Measurements from ENCODE around the gene SYT11.
A peak's percentile ranks its signal among the peaks of the same experiment; 100 is the strongest.
"Not testable (repeated sequence)": the region's sequence is repeated elsewhere in the genome, so short reads cannot be mapped to it uniquely, and the experiment has no call there.

The SYT11 gene, protein sequence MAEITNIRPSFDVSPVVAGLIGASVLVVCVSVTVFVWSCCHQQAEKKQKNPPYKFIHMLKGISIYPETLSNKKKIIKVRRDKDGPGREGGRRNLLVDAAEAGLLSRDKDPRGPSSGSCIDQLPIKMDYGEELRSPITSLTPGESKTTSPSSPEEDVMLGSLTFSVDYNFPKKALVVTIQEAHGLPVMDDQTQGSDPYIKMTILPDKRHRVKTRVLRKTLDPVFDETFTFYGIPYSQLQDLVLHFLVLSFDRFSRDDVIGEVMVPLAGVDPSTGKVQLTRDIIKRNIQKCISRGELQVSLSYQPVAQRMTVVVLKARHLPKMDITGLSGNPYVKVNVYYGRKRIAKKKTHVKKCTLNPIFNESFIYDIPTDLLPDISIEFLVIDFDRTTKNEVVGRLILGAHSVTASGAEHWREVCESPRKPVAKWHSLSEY

DNA sequence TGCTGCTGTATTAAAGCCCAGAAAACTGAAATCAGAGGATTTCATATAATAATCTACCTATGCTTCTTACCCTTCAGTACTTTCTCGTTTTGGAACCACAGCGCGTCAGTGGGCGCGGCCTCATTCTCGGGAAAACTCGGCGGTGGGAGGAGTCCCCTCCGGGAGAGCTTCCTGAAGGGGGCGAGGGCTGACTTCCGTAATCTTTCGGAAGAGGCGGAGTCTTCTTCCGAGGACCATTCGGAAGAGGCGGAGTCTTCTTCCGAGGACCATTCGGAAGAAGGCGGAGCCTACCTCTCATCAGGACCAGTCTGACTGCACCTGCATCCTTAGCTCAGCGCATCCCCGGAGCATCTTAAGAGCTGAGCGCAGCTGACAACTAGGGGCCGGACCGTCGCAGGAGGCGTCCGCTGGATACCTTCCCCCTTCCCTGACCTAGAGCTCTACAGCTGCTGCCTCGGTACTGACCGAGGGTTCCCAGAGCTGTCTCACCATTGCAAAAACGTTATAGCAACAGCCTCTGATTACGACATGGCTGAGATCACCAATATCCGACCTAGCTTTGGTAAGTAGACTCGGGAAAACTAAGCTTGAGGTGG lies at the start of gene SYT11:
TSS of gene SYT11 (plus strand) at position 334 of the 596 bp plus-strand sequence. CDS start at position 529, 195 bp downstream.
- peak; percentile 94 for DNase-seq (ENCODE audit: low read depth)

DNA sequence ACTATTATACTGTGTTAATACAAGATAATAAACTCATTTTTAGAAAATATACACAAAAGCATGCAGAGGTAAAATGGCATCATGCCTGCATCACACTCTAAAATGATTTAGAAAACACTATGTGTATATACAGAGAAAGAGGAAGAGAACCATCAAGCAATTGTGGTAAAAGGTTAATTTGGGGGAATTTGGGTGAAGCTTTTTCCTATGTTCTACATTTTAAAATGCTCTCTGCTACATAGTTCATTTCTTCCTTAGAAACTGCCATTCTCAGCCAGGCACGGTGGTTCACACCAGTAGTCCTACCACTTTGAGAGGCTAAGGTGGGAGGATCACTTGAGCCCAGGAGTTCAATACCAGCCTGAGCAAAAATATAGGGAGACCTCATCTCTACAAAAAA lies 46.5 kb upstream of the SYT11 start:
- DNase-seq (ENCODE audit: low read depth): no peak

DNA sequence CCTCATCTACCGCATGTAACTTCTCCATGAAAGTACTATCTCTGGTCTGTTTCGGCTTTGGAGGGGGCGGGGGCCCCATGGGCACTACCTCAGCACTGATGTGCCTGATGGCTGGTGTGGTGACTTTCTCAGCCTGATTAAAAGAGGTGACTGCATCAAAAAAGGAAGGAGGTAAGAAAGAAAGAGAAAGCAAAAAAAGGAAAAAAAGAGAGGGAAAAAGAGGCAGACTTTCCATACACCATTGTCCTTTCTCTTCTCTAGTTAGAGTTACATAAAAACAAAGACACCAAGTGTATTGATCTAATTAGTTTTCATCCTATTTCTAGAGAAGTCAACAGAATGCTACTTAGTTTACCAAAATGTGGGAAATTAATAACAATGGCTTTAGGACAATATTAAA lies 45.7 kb upstream of the SYT11 start:
- DNase-seq (ENCODE audit: low read depth): no peak

DNA sequence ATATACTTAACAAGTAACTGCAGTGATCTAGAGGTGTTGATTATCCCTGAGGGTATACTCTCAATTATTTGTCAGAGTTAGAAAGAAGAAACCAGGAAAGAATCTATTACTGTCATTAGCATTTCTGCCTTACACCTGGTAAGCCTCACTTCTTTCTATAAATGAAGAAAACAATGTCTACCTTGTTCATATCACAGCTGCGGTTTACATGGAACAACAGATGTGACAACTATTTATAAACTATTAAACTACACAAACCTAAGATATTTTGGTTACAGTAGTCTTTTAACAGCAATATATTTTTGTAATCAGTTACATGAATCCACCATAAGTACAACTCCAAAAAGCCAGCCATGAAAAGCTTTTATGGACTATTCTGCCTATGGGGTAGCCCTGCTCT lies 43.0 kb upstream of the SYT11 start:
- no peak for DNase-seq (ENCODE audit: low read depth)

DNA sequence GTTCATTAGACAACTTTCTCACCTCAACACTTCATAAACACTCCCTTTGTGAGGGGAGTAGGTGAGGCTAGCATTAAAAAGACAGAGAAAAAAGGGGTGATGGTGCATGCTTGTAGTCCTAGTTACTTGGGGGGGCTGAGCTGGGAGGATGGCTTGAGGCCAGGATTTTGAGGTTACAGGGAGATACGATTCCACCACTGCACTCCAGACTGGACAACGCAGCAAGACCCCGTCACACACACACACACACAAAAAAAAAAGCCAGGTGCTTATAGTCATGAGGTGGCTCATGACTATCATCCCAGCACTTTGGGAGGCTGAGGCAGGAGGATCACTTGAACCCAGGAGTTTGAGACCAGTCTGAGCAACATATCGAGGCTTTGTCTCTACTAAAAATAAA lies 31.9 kb upstream of the SYT11 start:
- DNase-seq (ENCODE audit: low read depth): no peak

DNA sequence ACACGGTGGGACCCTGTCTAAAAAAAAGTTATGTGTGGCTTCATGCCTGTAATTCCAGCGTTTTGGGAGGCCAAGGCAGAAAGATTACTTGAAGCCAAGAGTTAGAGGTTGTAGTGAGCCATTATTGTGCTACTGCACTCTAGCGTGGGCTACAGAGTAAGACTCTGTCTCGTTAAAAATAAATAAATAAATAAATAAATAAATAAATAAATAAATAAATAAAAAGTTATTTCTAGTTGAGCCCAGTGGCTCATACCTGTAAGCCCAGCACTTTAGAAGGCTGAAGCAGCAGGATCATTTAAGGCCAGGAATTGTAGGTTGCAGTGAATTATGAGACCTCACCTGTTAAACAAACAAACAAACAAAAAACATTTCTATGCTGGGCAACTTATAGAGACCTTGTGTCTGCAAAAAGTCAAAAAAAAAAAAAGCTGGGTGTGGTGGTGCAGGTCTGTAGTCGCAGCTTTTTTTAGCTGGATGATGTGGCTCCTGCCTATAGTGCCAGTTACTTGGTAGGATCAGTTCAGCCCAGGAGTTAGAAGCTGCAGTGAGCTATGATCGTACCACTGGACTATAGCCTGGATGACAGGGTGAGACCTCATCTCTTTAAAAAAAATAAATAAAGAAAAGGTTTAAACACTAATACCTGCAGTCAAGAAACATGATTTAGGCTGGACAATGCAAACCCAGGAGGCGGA lies 27.9 kb upstream of the SYT11 start:
- no peak for DNase-seq (ENCODE audit: low read depth)

DNA sequence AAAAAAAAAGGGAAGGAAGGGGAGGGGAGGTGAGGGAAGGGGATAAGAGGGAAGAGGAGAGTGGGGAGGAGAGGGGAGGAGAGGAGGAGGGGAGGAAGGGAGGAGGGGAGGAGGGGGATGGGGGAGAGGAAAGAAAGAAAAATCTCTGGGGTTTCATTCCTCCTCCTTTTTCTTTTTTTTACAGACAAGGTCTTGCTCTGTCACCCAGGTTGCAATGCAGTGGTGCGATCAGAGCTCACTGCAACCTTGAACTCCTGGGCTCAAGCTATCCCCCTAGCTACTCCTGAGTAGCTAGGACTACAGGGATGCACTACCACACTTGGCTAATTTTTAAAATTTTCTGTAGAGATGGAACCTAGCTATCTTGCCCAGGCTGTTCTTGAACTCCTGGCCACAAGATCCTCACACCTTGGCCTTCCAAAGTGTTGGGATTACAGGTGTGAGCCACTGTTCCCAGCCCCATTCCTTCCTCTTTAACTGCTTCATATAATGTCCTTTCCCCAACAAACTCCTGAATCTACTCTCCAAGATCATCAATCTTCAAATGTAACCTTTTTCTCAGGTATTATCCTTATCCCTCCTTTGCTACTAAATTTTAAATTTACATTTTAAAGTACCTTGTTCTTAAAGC lies 25.6 kb upstream of the SYT11 start:
- no peak for DNase-seq (ENCODE audit: low read depth)

DNA sequence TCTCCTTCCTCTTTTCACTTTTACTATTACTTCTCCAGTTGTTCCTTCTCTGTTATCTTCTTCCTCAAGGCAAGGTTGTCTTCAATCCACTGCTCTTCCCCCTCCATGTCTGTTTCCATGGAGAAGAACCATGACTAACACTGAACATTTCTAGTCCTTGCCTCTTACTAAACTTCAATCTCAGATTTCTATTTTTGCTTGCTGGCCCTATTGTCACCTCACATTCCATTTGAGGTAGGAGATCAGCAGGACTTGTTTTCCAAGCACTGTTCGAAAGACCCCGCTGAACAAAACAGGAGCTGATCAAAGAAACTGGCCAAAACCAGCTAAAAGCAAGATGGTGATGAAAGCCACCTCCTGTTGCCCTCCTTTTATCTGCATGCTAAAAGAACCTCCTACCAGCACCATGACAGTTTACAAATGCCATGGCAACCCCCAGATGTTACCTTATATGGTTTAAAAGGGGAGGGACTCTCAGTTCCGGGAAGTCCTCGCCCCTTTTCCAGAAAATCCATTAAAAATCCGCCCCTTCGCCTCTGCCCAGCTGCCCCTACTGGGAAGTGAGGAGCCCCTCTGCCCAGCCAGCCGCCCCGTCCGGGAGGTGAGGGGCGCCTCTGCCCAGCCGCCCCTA lies 25.0 kb upstream of the SYT11 start:
- DNase-seq (ENCODE audit: low read depth): no peak

DNA sequence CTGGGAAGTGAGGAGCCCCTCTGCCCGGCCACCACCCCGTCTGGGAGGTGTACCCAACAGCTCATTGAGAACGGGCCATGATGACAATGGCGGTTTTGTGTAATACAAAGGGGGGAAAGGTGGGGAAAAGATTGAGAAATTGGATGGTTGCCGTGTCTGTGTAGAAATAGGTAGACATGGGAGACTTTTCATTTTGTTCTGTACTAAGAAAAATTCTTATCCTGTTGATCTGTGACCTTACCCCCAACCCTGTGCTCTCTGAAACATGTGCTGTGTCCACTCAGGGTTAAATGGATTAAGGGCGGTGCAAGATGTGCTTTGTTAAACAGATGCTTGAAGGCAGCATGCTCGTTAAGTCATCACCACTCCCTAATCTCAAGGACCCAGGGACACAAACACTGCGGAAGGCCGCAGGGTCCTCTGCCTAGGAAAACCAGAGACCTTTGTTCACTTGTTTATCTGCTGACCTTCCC lies 24.4 kb upstream of the SYT11 start:
- not testable (repeated sequence) for DNase-seq (ENCODE audit: low read depth)

DNA sequence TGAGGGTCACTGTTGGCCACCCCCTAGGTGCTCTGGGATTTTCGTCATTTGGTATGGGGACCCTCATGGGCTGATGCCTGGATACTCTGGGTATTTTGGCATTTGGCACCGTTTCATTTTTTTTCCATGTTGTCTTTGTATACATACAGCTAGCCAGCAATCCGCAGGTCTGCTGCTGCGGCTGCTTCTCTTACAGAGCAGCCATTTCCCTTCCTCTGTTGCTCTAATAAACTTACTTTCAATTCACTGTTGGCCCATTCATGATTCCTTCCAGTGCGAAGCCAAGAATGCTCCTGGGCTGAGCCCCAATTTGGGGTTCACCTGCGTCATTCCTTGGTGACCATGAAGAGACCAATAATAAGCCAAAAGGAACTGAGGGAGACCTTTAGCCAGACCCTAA lies 23.8 kb upstream of the SYT11 start:
- DNase-seq (ENCODE audit: low read depth): no peak

DNA sequence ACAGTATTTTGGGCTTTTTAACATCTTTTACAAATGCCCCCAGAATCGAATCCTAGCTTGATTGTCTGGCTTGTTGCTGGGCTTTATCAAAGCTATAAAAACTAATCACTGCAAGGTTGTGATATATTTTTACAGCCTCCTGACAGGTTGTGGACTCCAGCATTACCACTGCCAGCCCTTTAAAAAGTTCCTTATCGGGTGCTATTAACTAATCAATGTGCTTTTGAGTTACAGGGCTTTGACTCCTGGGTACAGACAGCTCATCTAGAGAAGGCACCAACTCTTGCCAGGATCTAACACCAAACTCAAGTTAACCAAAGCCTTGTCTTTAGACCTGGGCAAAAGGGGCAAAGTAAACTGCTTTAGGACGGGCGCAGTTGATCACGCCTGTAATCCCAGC lies 19.0 kb upstream of the SYT11 start:
- no peak for DNase-seq (ENCODE audit: low read depth)

DNA sequence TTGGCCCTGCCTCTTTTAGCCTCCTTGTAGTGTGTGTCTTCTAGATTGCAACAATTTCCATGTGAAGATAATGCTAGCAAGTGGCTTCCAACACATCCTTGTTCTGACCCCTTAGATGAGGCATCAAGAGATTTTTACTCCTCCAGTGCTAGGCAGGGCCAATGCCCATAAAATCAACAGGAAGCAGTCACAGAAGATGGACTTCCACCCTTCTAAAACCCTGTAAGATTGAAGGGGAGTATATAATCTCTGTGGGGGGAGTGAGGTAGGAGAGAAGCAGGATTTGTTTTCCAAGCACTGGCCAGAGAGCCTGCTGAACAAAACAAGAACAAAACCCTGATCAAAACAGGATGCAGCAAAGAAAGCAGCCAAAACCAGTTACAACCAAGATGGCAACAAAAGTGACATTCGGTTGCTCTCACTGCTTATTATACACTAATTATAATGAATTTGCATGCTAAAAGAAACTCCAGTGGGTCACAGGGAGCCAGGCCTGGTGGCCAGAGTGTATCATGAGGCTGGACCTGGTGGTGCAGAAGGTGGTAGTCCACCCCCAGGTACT lies 14.4 kb upstream of the SYT11 start:
- no peak for DNase-seq (ENCODE audit: low read depth)

DNA sequence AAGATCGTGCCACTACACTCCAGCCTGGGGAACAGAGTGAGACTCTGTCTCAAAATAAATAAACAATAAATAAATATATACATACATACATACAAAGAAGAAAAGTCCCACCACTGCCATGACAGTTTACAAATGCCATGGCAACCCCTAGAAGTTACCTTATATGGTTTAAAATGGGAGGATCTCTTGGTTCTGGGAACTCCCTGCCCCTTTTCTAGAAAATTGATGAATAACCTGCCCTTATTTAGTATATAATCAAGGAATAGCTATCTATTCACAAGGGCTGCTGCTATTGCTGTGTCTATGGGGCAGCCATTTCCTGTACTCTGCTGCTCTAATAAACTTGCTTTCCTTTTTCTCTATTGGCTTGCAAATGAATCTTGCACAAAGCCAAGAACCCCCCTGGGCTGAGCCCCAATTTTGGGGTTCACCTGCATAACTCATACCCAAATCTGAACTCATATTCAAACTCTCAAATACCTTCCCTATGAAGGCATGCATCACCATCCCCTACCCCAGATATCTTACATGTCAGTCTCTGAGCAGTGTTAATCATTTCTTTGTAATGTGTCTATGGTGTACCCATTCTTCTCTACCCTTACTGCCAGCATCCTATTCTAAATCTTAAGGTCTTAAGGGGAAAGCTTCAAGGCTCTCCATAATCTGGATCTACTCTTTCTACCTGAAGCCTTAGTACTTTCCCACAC lies 11.4 kb upstream of the SYT11 start:
- DNase-seq (ENCODE audit: low read depth): no peak

DNA sequence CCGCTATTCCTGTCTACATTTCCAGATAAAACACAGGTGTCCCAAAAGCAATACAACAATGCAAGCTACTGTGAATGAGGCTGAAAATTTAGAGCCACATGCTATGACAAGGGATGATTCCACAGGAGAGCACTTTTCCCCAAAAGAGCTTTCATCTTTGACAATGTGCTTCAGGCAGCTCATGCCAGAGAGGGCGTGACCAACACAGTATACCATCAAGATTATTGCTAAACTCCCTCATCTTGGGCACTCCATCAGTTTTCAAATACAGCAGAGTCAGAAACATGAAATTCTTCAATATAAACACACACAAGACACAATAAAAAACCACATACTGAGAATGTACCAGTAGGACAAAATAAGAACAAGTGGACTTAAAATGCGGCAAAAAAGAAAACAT lies 9.0 kb upstream of the SYT11 start:
- no peak for DNase-seq (ENCODE audit: low read depth)

DNA sequence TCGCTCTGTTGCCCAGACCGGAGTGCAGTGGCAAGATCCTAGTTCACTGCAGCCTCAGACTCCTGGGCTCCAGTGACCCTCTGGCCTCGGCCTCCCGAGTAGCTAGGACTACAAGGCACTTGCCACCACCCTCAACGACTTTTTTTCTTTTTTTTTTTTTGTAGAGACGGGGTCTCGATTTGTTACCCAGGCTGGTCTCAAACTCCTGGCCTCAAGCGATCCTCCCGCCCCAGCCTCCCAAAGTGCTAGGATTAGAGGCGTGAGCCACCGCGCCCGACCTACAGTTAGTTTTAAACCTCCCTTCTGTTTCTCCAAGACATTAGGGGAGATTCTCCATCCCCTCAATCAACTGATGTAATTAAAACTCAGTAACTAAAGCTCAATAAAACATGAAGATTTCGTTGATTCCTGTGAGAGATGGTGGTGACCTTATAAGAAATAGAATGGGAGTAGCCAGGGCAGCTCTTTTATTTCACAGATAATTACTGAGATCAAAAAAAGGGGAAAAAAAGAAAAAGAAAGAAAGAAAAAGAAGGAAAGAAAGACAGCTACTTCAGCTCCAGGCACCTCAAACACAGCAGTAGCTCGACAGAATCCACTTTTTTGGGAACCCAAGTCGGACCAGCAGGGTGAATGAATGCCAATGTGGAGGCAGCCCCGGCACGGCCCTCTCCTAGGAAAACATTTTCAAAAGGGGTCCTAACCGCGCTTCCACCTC lies 3.0 kb upstream of the SYT11 start:
- DNase-seq (ENCODE audit: low read depth): no peak

DNA sequence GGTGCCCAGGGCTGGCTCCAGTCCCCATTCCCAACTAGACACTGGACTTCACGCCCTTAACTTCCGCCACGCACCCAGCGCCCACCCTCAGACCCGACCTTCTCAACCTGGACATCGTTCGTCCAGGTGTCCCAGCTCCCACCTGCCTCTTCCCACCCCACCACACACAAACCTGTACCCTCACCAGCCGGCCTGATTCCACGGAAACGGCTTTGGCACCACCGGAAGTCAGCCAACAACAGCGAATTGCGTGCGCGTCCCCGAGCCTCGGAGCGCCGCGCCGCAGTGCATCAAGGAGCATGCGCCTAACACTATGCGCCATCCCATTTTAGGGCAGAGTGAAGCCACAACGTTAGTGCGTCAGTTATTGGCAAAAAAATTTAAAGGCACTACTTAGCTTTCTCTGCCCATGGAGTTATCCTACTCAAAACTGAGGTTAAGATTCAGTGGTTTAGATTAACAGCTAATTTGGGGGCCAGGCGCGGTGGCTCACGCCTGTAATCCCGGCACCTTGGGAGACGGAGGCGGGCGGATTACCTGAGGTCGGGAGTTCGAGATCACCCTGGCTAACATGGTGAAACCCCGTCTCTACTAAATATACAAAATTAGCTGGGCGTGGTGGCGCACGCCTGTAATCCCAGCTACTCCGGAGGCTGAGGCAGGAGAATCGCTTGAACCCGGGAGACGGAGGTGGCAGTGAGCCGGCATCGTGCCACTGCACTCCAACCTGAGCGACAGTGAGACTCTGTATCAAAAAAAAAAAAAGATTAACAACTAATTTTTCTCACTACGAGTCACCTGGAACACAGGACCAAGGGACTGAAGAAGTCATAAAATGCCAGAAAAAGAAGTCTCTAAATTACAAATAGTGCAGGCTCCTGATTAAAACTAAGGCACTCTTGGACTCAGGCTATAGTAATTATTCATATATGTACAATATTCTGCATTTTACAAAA lies 2.1 kb upstream of the SYT11 start, which contains the start of gene GON4L:
TSS of gene GON4L (minus strand) at position 240 of the 956 bp plus-strand sequence. CDS start 3,434 bp downstream, outside the sequence.
- DNase-seq (ENCODE audit: low read depth): peak; percentile 76

DNA sequence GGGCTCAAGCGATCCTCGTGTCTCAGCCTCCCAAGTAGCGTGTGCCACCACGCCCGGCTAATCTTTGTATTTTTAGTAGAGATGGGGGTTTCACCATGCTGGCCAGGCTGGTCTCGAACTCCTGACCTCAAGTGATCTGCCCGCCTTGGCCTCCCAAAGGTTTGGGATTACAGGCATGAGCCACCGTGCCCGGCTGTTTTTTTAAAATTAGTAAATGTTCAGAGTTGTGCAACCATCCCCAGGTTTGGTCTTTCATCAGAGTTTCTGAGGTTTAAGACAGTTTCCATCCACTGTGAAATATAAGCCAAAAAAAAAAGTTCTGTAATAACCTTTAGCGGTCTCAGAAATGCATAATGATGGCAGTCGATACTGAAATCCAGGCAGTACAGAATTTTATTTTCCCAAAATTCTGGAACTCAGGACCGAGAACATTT lies 550 bp upstream of the SYT11 start:
- DNase-seq (ENCODE audit: low read depth): no peak

DNA sequence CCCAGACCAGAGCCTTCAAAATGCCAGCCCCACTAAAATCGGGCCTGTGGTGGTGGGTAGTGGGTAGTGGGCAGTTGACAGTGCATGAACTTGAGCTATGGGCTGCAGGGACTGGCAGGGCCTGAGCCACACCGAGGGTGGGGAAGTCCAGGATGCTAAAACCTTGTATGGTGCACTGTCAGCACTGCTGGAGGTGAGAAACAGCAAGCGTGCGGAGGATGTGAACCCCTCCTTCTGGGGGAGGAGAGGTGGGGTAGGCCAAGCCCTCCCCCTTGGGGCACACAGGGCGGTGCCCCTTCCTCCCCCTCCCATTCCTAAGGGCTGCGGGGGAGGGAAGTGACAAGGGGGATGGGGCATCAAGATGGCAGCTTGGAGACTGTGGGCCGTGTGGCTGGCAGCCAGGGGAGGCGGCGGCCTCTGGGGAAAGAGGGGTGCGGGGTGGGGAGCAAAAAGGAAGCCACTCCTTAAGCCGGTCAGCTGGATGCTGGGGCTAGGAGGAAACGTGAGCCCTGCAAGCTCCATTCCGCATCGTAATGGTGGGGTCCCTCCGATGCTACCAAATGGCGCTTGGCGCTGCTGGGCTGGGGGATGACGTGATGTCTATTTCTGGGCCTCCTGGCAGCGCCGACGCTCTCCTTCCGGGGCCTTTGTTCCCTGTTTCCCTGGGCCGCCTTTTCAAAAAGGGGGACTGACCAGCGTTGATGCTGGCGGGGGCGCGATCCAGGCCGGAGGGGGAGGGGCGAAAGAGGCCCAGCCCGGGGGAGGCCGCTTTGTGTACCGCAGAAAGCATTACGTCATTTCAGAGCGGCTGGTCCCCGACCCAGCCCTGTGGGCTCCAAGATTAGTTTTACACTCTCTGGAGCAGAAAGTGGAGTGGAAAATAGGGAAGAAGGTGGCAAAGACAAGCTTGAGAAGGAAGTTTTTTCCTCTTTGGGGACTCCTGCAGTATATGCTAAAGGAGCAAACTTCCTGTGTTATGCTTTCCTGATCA lies 809 bp downstream of the SYT11 start:
- no peak for DNase-seq (ENCODE audit: low read depth)

All from stimulated activated CD8-positive, alpha-beta memory T cell treated with anti-CD3 and anti-CD28 coated beads, Interleukin-7, amount 100 ng/mL, for 24 hours (primary cell).